Natural killer cell (primary cell): ENCODE data around the gene S1PR2. TPM values are rescaled to one million over a fixed set of nuclear protein-coding genes. Genes with fewer than 3 reads are reported as not detected.

Experiments used
- ATAC-seq, 3 donors: fragments of 150-1000 bp in 2 of 3; fragments of 200-7000 bp in 1 of 3; cut with Tn5 transposase; 1 replicate in 1 of 3; 2 replicates in 2 of 3; pipeline ENCODE4 v1.10.0; 2021; ENCODE audit warnings: mild to moderate bottlenecking in 2 of 3, moderate library complexity in 2 of 3
- DNase-seq, 2 donors: peaks; one replicate each; pipeline versions ENCODE4 v3.0.0 to v3.0.0-alpha.2; 2013 to 2021; ENCODE audit warnings: mixed read lengths in 1 of 2
- H3K27ac ChIP-seq: one replicate; pipeline ENCODE4 v1.5.1; 2013; ENCODE audit warnings: mild to moderate bottlenecking, low read length
- H3K27me3 ChIP-seq: one replicate; pipeline ENCODE4 v1.6.1; 2013; ENCODE audit warnings: low read length; ENCODE audit not compliant: control insufficient read depth, insufficient read depth
- H3K36me3 ChIP-seq: one replicate; pipeline ENCODE4 v1.6.1; 2013; ENCODE audit warnings: low read length; ENCODE audit not compliant: control insufficient read depth, insufficient read depth
- H3K4me1 ChIP-seq: one replicate; pipeline ENCODE4 v1.6.1; 2013; ENCODE audit warnings: low read length; ENCODE audit not compliant: control insufficient read depth, insufficient read depth
- H3K4me3 ChIP-seq: one replicate; pipeline ENCODE4 v1.5.1; 2013; ENCODE audit warnings: low read length
- H3K9me3 ChIP-seq: one replicate; pipeline ENCODE4 v1.6.1; 2013; ENCODE audit warnings: low read length; ENCODE audit not compliant: control insufficient read depth, insufficient read depth
- H3K27ac Mint-ChIP-seq, 2 donors: one replicate each; pipeline ENCODE4 v1.8.0; 2022; ENCODE audit warnings: mild to moderate bottlenecking in 2 of 2, mixed read lengths in 2 of 2, moderate library complexity in 1 of 2
- H3K27me3 Mint-ChIP-seq, 2 donors: one replicate each; pipeline ENCODE4 v1.8.0; 2022; ENCODE audit warnings: low read depth in 2 of 2, mixed read lengths in 2 of 2
- H3K36me3 Mint-ChIP-seq: one replicate; pipeline ENCODE4 v1.8.0; 2022; ENCODE audit warnings: mixed read lengths
- H3K4me1 Mint-ChIP-seq, 2 donors: one replicate each; pipeline ENCODE4 v1.8.0; 2022; ENCODE audit warnings: mixed read lengths in 2 of 2
- H3K4me3 Mint-ChIP-seq: one replicate; pipeline ENCODE4 v1.8.0; 2022; ENCODE audit warnings: mild to moderate bottlenecking, moderate library complexity, mixed read lengths
- H3K9me3 Mint-ChIP-seq, 2 donors: one replicate each; pipeline ENCODE4 v1.8.0; 2022; ENCODE audit warnings: mixed read lengths in 2 of 2
- WGBS: methylation state at CpG from one replicate; pipeline ENCODE4 v1.1.7; 2013; ENCODE audit warnings: missing lambda C conversion rate; ENCODE audit not compliant: insufficient coverage; 5-methylcytosine and 5-hydroxymethylcytosine counted together
- intact Hi-C: fragments of 100-400 bp; cut with micrococcal nuclease; formaldehyde crosslinking; loops from one replicate; pipeline ENCODE4 v1.14.2; 2022
- total RNA-seq, 4 donors: library from RNA; stranded (reverse); fragments of 120-200 nt in 1 of 4; gene quantifications; one replicate each; pipeline versions ENCODE4 v1.2.3 to v1.2.4, GENCODE V29; 2013 to 2022
- TF ChIP-seq, protein P1 (sequence below): fragments of 200-600 bp; IDR thresholded peaks from one replicate; pipeline ENCODE4 v1.8.0; 2022; ENCODE audit warnings: antibody characterized with exemption

Gene S1PR2
- total RNA-seq, 3 donors from 2014 or later (not counting 1 experiment from before 2014, with no cell fraction given): 6.8 to 12.6 (median 9.5) TPM

GRCh38 chr19:10277795-10278589, 46.9 kb upstream of the S1PR2 start:
- peaks cover 29% of the 10 kb centered on the region for H3K4me1 ChIP-seq
- ATAC-seq (no peak), DNase-seq (no peak)
- Mint-ChIP-seq H3K4me1 (peaks cover 24 to 27% of the 10 kb centered on the region in 2 donors), H3K36me3 (no peaks in the 10 kb centered on the region), H3K9me3 (no peaks in the 10 kb centered on the region), H3K27ac (peak overlapping the region in 1 of 2 donors; percentile 41), H3K27me3 (no peaks in the 10 kb centered on the region), H3K4me3 (no peak overlapping the region)
- H3K9me3 ChIP-seq: no peaks in the 10 kb centered on the region
- TF ChIP-seq, protein P1, sequence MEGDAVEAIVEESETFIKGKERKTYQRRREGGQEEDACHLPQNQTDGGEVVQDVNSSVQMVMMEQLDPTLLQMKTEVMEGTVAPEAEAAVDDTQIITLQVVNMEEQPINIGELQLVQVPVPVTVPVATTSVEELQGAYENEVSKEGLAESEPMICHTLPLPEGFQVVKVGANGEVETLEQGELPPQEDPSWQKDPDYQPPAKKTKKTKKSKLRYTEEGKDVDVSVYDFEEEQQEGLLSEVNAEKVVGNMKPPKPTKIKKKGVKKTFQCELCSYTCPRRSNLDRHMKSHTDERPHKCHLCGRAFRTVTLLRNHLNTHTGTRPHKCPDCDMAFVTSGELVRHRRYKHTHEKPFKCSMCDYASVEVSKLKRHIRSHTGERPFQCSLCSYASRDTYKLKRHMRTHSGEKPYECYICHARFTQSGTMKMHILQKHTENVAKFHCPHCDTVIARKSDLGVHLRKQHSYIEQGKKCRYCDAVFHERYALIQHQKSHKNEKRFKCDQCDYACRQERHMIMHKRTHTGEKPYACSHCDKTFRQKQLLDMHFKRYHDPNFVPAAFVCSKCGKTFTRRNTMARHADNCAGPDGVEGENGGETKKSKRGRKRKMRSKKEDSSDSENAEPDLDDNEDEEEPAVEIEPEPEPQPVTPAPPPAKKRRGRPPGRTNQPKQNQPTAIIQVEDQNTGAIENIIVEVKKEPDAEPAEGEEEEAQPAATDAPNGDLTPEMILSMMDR: no peak
- 93% methylated on average over 9 of the region's 9 CpGs for WGBS
- no peak overlapping the region for H3K27ac ChIP-seq
- no peaks in the 10 kb centered on the region for H3K27me3 ChIP-seq
- intact Hi-C loops: no loop called here
- peaks cover 23% of the 10 kb centered on the region for H3K36me3 ChIP-seq
- no peak overlapping the region for H3K4me3 ChIP-seq

DNA sequence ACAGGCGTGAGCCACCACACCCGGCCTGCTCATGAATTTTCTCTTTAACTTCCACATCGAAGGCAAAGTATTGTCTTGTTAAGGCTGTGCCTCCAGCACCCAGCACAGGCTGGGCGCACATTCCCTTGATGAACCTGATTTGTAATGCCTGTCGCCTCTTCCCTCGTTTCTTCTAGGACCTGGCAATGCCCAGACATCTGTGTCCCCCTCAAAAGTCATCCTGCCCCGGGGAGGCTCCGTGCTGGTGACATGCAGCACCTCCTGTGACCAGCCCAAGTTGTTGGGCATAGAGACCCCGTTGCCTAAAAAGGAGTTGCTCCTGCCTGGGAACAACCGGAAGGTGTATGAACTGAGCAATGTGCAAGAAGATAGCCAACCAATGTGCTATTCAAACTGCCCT, 43.5 kb upstream of the S1PR2 start:
- ATAC-seq: no peak
- H3K27me3 ChIP-seq: no peaks in the 10 kb centered on the region
- no peak overlapping the region for H3K27ac ChIP-seq
- no peak overlapping the region for H3K4me3 Mint-ChIP-seq
- intact Hi-C loops: loop anchor here (5.0 kb wide), 1 partner anchor 163 kb away; no protein-coding TSS in a partner anchor
- no peak overlapping the region for H3K4me3 ChIP-seq
- peaks cover 48% of the 10 kb centered on the region for H3K4me1 ChIP-seq
- TF ChIP-seq, protein P1: no peak
- no peaks in the 10 kb centered on the region for H3K9me3 ChIP-seq
- H3K9me3 Mint-ChIP-seq: no peaks in the 10 kb centered on the region
- H3K36me3 Mint-ChIP-seq: no peaks in the 10 kb centered on the region
- peak overlapping the region; percentile 12 to 94 for H3K27ac Mint-ChIP-seq
- 97% methylated on average over 10 of the region's 10 CpGs for WGBS
- H3K36me3 ChIP-seq: peaks cover 23% of the 10 kb centered on the region
- H3K4me1 Mint-ChIP-seq: peaks cover 35 to 43% of the 10 kb centered on the region in 2 donors
- peak in 1 of 2 donors; percentile 3 for DNase-seq
- no peaks in the 10 kb centered on the region for H3K27me3 Mint-ChIP-seq

DNA sequence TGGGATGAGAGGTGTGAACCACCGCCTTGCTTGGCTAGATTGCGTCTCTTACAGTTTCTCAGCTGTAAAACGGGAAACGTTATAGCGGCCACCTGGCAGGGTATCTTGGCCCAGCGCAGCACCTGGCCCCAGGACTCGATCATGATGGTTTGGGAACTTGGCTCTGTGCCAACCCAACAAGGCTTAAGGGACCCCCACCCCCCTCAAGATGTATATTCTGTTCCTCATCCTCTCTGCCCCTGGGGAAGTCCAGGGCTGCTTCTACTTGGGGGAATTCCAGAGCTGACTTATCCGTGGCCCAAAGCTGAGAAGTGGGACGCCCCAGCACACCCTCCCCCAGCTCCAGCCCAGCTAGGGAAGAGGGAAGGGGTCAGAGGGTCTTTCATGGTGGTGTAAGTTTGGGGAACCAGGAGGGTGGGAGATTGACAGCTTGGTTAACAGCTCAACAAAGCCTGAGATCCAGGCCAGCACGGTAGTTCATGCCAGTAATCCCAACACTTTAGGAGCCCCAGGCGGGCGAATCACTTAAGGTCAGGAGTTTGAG, 40.5 kb upstream of the S1PR2 start:
- 15% methylated on average over 11 of the region's 12 CpGs for WGBS
- H3K27me3 Mint-ChIP-seq: no peaks in the 10 kb centered on the region
- peaks cover 28 to 42% of the 10 kb centered on the region in 2 donors for H3K4me1 Mint-ChIP-seq
- Histone ChIP-seq H3K4me3 (peak overlapping the region; percentile 83), H3K27me3 (no peaks in the 10 kb centered on the region), H3K27ac (peak overlapping the region; percentile 97), H3K36me3 (peaks cover 14% of the 10 kb centered on the region), H3K4me1 (peaks cover 40% of the 10 kb centered on the region), H3K9me3 (no peaks in the 10 kb centered on the region)
- peak overlapping the region; percentile 90 for H3K4me3 Mint-ChIP-seq
- H3K36me3 Mint-ChIP-seq: no peaks in the 10 kb centered on the region
- intact Hi-C loops: loop anchor here (2.0 to 5.0 kb wide), 5 partner anchors 19 to 166 kb away; partner anchors contain the start of genes RAVER1 and TYK2
- ATAC-seq: peak; percentile 23 to 39 (median 26)
- no peaks in the 10 kb centered on the region for H3K9me3 Mint-ChIP-seq
- H3K27ac Mint-ChIP-seq: peak overlapping the region; percentile 94 to 96
- TF ChIP-seq, protein P1: no peak
- DNase-seq: peak; percentile 51 to 84
